Heart left ventricle (tissue), 16 donors: ENCODE measurements around the gene ZNF526. TPM values are rescaled to one million over a fixed set of nuclear protein-coding genes. Genes with fewer than 3 reads are reported as not detected.

Experiments
- ATAC-seq, 4 donors: fragments of 200-7000 bp; cut with Tn5 transposase; one replicate each; pipeline ENCODE4 v1.9.1; 2020 to 2022; ENCODE audit warnings: moderate library complexity in 4 of 4, mild to moderate bottlenecking in 3 of 4, moderate number of reproducible peaks in 1 of 4
- DNase-seq, 5 donors: peaks; one replicate each; pipeline ENCODE4 v3.0.0-alpha.2; 2020
- H3K27ac ChIP-seq, 12 donors: fragments of 200-600 bp; sonication (generic) in 4 of 12; one replicate each; pipeline versions ENCODE4 v1.5.0 to v1.8.0; 2016 to 2022; ENCODE audit warnings: mild to moderate bottlenecking in 2 of 12
- H3K27me3 ChIP-seq, 9 donors: fragments of 200-600 bp; sonication (generic) in 2 of 9; one replicate each; pipeline versions ENCODE4 v1.5.1 to v1.8.0; 2016 to 2022; ENCODE audit warnings: mild to moderate bottlenecking in 3 of 9
- H3K36me3 ChIP-seq, 9 donors: fragments of 200-600 bp; sonication (generic) in 2 of 9; one replicate each; pipeline versions ENCODE4 v1.5.0 to v1.8.0; 2018 to 2022; ENCODE audit warnings: mild to moderate bottlenecking in 2 of 9
- H3K4me1 ChIP-seq, 12 donors: fragments of 200-600 bp; sonication (generic) in 4 of 12; one replicate each; pipeline versions ENCODE4 v1.5.0 to v1.8.0; 2016 to 2022; ENCODE audit warnings: mild to moderate bottlenecking in 3 of 12
- H3K4me3 ChIP-seq, 12 donors: fragments of 200-600 bp; sonication (generic) in 4 of 12; one replicate each; pipeline versions ENCODE4 v1.5.0 to v1.8.0; 2017 to 2022; ENCODE audit warnings: mild to moderate bottlenecking in 9 of 12, moderate library complexity in 4 of 12
- H3K9me3 ChIP-seq, 12 donors: fragments of 200-600 bp; sonication (generic) in 4 of 12; one replicate each; pipeline versions ENCODE4 v1.5.0 to v1.8.0; 2016 to 2022; ENCODE audit warnings: mild to moderate bottlenecking in 1 of 12
- POLR2A ChIP-seq, 2 donors: fragments of 450-650 bp; IDR thresholded peaks; one replicate each; pipeline ENCODE4 v1.6.1; 2017; ENCODE audit warnings: antibody characterized with exemption in 2 of 2, mild to moderate bottlenecking in 2 of 2, moderate library complexity in 2 of 2
- WGBS, 4 donors: extraction: QIAGEN DNeasy Blood & Tissue Kit in 2 of 4; methylation state at CpG; one replicate each; pipeline versions ENCODE4 v1.1.5 to v1.1.7; 2013 to 2018; 5-methylcytosine and 5-hydroxymethylcytosine counted together
- intact Hi-C, 10 donors: fragments of 100-400 bp; cut with DNase I; formaldehyde crosslinking; loops; one replicate each; pipeline versions ENCODE4 v1.11.1 to v1.14.2; 2022
- polyA plus RNA-seq, 2 donors: library from polyadenylated mRNA; stranded (reverse); fragments of 200-250 nt; gene quantifications; one replicate each; pipeline ENCODE4 v1.2.3, GENCODE V29; 2013
- total RNA-seq, 9 donors: library from RNA; depleted of rRNA in 2 of 9; stranded (reverse); fragments of >200 nt in 2 of 9; fragmentation: NEBNext Ultra II Directional in 3 of 9; extraction: Animal tissue kit (Norgen Biotek cat#: 25700) in 3 of 9; gene quantifications; one replicate each; pipeline versions ENCODE4 v1.1.0 to v1.2.4, GENCODE V29; 2016 to 2023
- TF ChIP-seq, protein P1 (sequence below), 12 donors: fragments of 200-600 bp; sonication (generic) in 4 of 12; IDR thresholded peaks; one replicate each; pipeline versions ENCODE4 v1.5.0 to v1.8.0; 2018 to 2022; ENCODE audit warnings: antibody characterized with exemption in 12 of 12, mild to moderate bottlenecking in 5 of 12
- donor health status: ischemic (EF 13 %, LVEDD 7.1; RV severe dilation, severe dysfunction).
- donor health status: healthy with polysubstance abuse.
- donor health status: DM: no; HTN: yes; CAD: no.
- donor health status: DM: no; HTN: no; CAD: no.
- donor health status: ischemic (EF 25% LVEDD 6.9; RV normal size, moderate dysfunction).
- donor health status: ischemic (EF 25% LVEDD 5.7; RV mildly dilated, moderate dysfunction).
- donor health status: healthy.
- donor health status: DM: yes; HTN: yes; CAD: no.
- donor health status: ischemic (EF 35%, LVEDD 5.7; RV mildly dilated, moderate dysfunction).
- donor health status: nonischemic (EF 11% LVEDD 7.7; RV severe dilation, severe dysfunction).
- donor health status: DM: yes; HTN: yes; CAD: no.
- donor health status: PGD.
- donor health status: ischemic (EF 29% LVEDD 5.4; RV normal size, mild dysfunction).
- donor health status: nonischemic (EF 23%, LVEDD 6.1; RV moderate dilation, normal function).

The ZNF526 gene
- total and polyA plus RNA-seq, 11 donors: 3.3 to 7.2 (median 5.4) TPM

- peaks cover 0 to 58% (median 10%) of the 10 kb centered on the region in 12 donors for H3K4me1 ChIP-seq
- DNase-seq (no peak), ATAC-seq (no peak)
- H3K27ac ChIP-seq: no peak overlapping the region
- H3K36me3 ChIP-seq: peaks cover 0 to 36% (median 24%) of the 10 kb centered on the region in 9 donors
- TF ChIP-seq POLR2A (IDR thresholded peaks at IDR 0.05): no peak
- TF ChIP-seq, protein P1, sequence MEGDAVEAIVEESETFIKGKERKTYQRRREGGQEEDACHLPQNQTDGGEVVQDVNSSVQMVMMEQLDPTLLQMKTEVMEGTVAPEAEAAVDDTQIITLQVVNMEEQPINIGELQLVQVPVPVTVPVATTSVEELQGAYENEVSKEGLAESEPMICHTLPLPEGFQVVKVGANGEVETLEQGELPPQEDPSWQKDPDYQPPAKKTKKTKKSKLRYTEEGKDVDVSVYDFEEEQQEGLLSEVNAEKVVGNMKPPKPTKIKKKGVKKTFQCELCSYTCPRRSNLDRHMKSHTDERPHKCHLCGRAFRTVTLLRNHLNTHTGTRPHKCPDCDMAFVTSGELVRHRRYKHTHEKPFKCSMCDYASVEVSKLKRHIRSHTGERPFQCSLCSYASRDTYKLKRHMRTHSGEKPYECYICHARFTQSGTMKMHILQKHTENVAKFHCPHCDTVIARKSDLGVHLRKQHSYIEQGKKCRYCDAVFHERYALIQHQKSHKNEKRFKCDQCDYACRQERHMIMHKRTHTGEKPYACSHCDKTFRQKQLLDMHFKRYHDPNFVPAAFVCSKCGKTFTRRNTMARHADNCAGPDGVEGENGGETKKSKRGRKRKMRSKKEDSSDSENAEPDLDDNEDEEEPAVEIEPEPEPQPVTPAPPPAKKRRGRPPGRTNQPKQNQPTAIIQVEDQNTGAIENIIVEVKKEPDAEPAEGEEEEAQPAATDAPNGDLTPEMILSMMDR (IDR thresholded peaks at IDR 0.05): no peak
- peaks cover 0 to 6% (median 0%) of the 10 kb centered on the region in 12 donors for H3K9me3 ChIP-seq
- WGBS, 4 donors: 88 to 90% (median 90%) methylated on average over 47 of the region's 47 CpGs
- no peak overlapping the region for H3K4me3 ChIP-seq
- intact Hi-C loops: no loop called here
- no peaks in the 10 kb centered on the region for H3K27me3 ChIP-seq
These were observed 23.8 kb upstream of the ZNF526 start for GRCh38 chr19:42196011-42197001.

DNA sequence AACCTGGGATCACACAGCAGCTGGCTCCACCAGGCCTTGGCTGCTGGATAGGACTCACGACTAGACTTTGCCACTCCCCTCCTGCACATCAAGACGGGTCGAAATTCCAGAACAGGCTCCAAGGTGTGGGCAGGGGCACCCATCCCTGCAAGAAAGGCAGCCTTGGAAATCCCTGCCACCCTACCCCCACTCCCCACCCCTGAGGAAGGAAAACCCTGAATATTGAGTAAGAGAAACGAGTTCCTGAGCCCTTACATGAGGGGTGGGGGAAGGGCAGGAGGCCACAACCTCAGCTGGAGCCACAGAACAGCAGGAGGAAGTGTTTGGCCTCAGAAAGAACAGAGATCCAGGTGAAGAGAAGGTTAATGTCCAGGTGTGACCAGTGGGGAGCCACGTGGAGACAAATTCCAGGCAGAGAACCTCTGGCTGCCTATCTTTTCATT is 22.7 kb upstream of the ZNF526 start:
- Histone ChIP-seq H3K4me1 (peaks cover 0 to 59% (median 12%) of the 10 kb centered on the region in 12 donors), H3K9me3 (peaks cover 0 to 6% (median 0%) of the 10 kb centered on the region in 12 donors), H3K27me3 (no peaks in the 10 kb centered on the region), H3K27ac (peak overlapping the region in 1 of 12 donors; percentile 46), H3K4me3 (no peak overlapping the region), H3K36me3 (peaks cover 0 to 47% (median 30%) of the 10 kb centered on the region in 9 donors)
- WGBS, 4 donors: 61 to 63% (median 61%) methylated on average over 5 of the region's 5 CpGs
- no peak for ATAC-seq
- intact Hi-C loops: no loop called here
- no peak for DNase-seq
- TF ChIP-seq, protein P1 (IDR thresholded peaks at IDR 0.05): no peak
- TF ChIP-seq POLR2A (IDR thresholded peaks at IDR 0.05): no peak

DNA sequence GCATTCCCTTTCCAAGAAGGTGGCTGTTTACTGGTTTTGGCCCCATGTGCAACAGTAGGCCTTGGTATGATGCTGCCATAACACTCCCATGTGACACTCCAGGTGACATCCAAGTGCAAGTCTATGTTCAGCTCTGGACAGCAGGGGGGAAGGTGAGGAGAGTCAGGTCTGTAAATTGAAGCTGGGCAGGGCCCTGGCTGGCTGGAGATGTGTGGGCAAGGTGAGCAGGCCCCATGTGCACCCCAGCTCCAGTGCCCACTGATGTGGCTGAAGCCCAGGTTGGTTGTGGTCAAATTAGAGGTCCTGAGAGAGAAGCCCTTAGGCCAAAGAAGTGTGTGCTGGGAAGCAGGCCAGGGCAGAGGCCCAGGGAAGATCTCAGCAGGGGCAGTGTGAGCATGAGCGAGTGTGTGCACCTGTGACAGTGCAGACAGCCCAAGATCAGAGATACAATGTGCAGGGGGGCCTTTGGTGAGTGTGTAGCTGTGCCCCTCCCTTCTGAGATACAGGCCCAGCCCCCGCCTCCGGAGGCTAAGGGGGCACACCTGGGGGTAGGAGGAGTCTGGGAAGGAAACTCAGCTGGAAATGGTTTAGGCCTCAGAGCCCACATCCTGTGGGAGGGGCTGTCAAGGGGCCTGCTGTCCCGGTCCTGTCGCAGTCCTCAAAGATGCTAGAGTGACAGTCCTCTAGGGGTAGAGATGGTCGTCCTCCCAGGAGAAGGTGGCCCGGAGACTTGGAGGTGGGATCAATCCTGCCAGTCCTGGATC is 21.3 kb upstream of the ZNF526 start:
- ATAC-seq (peak in 2 of 4 donors; percentile 11 to 17), DNase-seq (peak in 1 of 5 donors; percentile 64)
- H3K27ac ChIP-seq: peak overlapping the region in 5 of 12 donors; percentile 16 to 97 (median 24)
- H3K36me3 ChIP-seq: peaks cover 0 to 59% (median 41%) of the 10 kb centered on the region in 9 donors
- H3K4me1 ChIP-seq: peaks cover 0 to 70% (median 12%) of the 10 kb centered on the region in 12 donors
- H3K27me3 ChIP-seq: no peaks in the 10 kb centered on the region
- 51 to 72% (median 64%) methylated on average over 5 to 7 of the region's 7 CpGs for WGBS, 4 donors
- TF ChIP-seq, protein P1 (IDR thresholded peaks at IDR 0.05): no peak
- TF ChIP-seq POLR2A (IDR thresholded peaks at IDR 0.05): no peak
- H3K4me3 ChIP-seq: peak overlapping the region in 2 of 12 donors; percentile 7 to 46
- intact Hi-C loops: no loop called here
- H3K9me3 ChIP-seq: no peaks in the 10 kb centered on the region
